HCEC 1CT (cell line): ENCODE measurements around the gene SLC16A7.
"Not testable (repeated sequence)": the region's sequence is repeated elsewhere in the genome, so short reads cannot be mapped to it uniquely, and the experiment has no call there.

Experiments
- DNase-seq: peaks from one replicate; pipeline ENCODE4 v3.0.0-alpha.2; 2017

Gene SLC16A7, protein sequence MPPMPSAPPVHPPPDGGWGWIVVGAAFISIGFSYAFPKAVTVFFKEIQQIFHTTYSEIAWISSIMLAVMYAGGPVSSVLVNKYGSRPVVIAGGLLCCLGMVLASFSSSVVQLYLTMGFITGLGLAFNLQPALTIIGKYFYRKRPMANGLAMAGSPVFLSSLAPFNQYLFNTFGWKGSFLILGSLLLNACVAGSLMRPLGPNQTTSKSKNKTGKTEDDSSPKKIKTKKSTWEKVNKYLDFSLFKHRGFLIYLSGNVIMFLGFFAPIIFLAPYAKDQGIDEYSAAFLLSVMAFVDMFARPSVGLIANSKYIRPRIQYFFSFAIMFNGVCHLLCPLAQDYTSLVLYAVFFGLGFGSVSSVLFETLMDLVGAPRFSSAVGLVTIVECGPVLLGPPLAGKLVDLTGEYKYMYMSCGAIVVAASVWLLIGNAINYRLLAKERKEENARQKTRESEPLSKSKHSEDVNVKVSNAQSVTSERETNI

DNA sequence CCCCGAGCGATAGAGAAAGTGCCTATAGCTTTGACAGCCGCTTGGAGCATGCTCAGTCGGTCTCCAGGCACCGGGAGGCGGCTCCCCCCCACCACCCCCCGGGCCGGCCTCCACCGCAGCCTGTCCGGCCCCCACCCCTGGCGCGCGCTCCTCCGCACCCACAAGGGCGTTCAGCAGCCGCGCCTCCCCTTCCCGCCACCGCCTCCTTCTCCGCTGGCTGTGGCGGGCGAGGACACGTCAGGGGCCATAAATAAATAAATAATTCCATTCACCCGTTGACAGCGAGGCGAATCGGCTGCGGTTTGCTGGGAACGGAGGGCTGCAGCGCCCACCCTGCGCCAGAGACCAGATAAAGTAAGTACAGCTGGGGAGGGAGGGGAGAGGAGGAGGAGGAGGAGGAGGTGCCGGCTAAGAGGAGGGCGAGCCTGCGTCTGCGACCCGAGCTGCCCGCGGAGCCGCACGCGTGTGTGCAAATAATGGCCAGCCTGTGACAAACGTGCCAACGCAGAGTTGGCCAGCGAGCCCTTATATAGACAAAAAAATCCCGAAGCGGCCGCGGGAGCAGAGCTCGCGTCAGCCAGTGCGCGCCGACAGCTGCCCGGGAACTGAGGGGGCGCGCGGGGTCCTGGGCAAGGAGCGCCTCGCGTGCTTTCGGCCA lies at the start of gene SLC16A7:
Gene SLC16A7, plus strand, starts transcription at position 147 of the 658 bp plus-strand sequence. CDS start 108,773 bp downstream, outside the sequence.
- DNase-seq: peak; percentile 91

DNA sequence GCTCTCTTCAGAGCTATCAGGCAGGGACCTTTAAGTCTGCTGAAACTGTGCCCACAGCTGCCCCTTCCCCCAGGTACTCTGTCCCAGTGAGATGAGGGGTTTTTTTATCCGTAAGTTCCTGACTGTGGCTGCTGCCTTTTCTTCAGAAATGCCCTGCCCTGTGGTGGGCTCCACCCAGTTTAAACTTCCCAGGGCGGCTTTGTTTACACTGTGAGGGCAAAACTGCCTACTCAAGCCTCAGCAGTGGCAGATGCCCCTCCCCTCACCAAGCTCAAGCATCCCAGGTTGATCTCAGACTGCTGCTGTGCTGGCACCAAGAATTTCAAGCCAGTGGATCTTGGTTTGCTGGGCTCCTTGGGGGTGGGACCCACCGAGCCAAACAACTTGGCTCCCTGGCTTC lies 46.9 kb upstream of the SLC16A7 start:
- DNase-seq: no peak

DNA sequence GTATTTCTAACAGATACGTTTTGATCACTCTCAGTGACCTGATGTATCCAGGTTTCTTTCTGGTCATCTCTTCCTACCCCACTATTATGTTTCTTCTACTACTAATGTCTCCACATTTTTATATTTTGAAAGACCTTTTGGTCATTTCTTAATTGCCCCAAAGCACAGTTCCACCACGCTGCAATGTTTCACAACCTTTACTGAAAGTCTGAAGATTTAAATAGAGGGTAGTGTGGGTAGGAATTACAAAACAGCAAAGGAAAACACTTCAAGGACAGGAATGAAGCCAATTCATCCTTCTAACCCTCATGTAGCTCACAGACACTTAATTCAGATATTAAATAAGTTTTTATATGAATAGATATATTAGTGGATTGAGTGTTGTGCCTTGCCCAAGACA lies 36.1 kb upstream of the SLC16A7 start:
- no peak for DNase-seq

DNA sequence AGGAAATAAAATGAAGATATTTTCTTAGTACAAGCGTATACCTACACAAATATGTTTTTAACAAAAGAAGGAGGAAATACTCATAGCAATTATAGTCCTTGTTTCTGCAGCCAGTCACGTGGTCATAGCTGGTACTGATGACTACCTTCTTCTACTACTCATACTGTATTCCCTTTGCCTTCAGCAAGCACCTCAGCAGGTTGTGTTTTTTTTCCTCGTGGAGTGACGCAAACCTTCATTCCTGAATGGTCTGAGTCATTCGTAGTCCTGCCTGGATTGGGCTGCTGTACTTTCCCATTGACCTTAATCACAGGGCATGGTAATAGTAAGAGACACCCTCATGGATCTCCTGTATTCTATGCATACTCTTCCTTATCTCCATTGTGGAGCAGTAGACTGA lies 25.7 kb upstream of the SLC16A7 start:
- peak; percentile 20 for DNase-seq

DNA sequence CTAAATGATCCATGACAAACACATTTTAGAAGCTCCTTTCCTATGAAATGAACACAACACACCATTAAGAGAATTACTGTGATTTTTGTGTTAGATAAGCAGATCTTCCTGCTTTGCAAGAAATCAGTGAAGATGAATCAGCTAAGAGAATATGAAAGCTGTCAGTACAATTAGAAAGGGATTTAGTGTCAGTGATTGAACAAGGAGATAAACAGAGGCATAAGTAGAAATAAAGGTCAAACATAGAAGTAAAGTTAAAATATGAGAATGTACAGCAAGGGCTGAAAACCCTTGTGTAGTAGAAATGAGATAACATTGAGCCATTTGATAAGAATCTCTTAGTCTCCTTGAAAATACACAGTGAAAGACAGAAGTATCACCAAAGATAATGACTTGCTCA lies 21.4 kb upstream of the SLC16A7 start:
- DNase-seq: no peak

DNA sequence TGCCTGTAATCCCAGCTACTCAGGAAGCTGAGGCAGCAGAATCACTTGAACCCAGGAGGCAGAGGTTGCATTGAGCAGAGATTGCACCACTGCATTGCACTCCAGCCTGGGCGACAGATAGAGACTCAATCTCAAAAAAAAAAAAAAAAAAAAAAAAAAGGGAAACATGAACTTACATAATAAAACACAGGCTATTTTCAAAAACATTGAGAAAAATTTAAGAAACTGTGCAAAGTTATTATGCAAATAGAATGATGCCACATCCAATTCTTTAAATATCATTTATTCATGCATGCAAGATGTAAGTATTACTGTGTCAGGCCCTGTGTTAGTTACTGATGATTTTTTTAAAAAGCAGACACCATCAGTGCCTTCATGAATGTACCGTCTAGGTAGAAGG lies 20.0 kb upstream of the SLC16A7 start:
- DNase-seq: no peak

DNA sequence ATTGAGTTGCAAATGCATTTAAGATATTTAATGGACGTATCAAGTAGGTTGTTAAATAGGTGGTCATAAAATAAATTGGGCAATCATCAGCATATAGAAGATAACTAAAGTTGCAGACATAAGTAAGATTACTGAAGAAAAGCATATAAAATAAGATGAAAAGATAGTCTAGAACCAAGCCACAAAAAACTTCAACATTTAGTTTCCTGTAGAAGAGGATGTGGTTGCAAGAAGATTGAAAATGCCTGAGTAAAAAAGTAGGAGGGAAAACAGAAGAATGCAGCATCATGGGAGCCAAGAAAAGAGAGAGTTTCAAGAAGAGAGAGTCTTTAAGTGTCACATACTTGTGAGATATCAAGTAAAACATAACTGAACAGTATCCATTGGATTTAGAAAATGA lies 17.6 kb upstream of the SLC16A7 start:
- DNase-seq: no peak

DNA sequence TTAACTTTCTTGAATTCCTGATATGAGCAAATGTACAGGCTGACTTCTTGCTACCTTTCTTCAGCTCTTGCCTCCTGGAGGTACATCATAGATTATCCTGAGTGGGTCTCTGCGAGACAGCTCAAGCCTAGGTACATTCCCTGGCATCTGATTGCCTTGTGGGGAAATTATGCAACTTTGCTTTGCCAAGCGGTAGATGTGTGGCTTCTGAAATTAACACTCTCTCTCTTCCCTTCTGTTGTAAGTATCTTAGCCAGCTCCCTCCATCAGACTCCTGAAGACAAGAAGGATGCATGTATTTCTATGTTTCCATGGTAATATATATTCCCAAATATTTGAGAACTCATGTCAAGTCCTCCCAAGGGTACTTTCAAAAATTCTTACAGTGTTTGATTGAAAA lies 16.2 kb upstream of the SLC16A7 start:
- DNase-seq: no peak

DNA sequence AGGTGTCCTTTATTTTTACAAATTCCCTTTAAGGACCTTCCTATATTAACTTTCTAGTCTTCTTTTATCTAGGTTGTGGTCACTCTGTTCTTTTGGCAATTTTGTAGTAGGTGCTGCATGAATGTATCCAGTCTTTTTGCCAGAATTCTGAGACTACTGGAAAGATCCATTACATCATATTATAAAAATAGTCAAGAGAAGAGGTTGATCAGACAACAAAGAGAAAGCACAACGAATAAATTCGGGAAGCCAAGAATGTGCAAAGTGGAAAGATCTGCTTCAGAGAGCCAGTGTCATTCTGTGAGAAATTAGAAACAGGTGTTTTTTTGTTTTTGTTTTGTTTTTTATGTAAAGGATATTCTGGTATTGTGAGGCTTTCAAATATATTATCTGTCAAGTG lies 15.8 kb upstream of the SLC16A7 start:
- no peak for DNase-seq

DNA sequence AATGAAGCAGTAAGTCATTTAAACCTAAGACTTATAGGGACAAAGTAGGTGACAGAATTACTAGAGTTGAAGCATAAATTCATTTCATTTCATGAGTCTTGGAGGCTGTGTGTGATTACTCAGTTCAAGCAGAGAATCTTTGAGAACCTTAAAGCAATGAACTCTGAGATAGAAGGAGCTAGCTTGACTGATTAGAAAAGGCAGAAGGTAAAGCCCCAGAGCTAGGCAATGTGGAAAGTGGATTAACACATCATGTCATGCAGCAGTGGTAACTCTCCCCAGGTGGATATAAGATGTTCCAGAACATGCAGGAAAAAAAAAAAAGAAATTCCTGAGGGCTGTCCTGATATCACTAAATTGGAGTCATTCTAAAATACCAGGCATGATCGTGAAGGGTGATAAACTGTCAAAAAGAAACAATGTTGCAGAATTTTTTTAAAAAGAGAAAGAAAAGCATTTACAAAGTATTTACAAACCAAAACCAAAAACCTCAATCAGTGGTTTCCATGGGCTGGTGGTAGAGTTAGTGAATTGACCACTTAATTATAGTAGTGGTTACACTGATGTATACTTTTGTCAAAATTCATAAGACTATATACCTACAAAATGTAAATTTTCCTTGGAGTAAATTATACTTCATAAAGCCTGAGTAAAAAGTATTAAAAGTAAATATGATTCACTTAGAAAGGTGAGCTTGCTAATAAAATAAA lies 12.7 kb upstream of the SLC16A7 start:
- no peak for DNase-seq

DNA sequence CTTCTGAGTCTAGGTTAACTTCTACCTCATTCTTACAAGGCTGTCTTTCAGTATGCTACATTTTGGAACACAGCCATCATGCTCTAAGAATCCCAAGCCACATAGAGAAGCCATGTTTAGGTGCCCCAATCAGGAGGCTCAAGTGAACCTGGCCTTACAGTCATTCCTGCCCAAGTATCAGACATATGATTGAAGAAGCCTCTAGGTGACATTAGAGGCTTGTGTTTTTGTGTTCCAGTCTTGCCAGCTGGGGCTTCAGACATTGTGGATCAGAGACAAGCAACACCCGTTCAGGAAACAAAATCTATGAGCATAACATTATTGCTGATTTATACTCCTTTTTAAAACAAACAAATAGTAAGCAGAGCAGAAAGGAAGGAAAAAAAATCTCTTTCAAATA lies 8.1 kb upstream of the SLC16A7 start:
- DNase-seq: no peak

DNA sequence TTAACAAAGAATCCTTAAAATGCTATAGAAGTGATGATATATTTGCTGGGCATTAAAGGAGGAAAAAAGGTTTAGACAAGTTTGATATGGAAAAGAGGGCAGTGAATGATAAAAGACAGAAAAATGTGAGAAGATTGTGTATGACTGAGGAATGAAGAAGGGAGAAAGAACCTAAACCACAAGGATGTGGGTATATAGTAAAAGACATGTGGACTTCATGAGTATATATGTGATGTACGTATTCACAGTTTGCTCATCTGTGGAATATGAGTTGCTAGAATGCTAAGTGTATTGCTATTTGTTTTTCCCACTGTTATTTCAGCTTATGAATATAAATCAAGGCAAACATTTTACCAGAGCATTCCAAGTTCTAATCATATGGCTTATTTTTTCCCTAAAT lies 2.1 kb upstream of the SLC16A7 start:
- no peak for DNase-seq

DNA sequence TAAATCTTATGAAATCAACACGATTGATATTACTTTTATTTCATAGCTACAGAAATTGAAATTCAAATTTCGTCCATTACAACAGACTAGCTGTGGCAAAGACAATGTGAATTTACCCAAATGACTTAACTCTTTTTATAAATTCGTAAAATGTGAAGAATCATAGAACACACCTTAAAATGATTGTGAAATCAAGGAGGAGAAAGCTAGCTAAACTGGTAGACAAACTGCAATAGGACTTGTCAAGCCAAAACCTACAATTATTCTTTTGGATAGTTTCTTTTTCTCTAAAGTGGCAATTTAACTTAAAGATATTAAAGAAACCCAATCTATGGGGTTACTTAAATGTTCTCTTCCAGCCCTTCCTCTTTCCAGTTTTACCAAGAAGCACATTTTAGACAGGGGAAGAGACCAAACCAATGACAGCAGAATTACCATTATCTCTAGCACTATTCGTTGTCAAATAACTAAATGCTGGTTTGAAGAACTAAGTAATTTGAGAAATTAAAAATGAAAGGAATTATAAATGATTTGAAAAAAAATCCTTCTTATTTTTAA lies 807 bp upstream of the SLC16A7 start:
- DNase-seq: no peak

DNA sequence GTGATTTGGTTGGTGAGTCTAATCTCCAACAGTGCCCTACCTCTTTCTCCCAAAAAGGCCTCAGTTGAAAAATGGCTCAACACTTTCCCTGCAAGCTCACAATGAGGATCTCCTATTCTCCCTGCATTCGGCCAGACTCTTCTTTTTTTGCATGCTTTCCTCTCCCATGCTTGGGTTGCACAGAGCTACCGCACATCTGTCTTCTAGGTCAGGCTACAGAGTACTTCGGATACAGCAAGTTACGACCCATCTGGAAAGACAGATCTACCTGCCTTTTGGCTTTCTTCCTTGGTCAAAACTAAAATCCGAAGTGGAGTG lies 305 bp upstream of the SLC16A7 start:
- DNase-seq: no peak

DNA sequence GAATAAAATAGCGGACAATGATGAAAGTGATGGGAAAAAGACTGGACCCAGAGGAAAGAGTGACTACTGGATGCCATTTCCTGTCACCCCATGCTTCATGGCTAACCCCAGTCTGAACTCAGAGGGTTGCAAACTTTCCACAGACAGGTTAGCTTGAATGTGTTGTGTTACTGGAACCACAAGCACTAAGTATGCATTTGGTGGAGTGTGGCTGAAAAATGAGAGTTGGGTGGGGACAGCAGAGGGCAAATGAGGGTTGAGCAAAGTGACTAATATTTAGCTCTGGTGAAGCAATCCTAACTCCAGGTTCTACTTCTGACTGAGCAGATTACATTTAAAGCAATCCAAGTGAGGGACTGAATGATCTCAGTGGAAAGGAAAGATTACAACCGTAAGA lies 1.6 kb downstream of the SLC16A7 start:
- DNase-seq: peak; percentile 97

DNA sequence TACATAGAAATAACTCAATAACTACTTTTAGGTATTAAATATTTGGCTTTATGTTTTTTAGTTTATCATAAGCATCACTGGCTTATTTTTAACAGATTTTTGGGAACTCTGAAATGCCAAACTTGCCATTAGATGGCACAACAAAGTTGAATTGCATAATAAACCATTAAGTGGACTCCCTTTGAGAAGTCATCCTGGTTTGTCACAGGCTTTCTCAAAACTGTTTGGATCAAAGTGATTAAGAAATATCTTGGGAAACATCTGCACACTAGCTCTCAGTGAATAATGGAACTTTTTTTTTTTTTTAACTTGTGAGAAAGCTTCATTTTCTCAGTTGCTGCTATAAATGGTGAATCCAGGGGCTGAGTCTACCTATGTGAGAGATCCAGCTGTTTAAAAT lies 4.3 kb downstream of the SLC16A7 start:
- peak; percentile 62 for DNase-seq

DNA sequence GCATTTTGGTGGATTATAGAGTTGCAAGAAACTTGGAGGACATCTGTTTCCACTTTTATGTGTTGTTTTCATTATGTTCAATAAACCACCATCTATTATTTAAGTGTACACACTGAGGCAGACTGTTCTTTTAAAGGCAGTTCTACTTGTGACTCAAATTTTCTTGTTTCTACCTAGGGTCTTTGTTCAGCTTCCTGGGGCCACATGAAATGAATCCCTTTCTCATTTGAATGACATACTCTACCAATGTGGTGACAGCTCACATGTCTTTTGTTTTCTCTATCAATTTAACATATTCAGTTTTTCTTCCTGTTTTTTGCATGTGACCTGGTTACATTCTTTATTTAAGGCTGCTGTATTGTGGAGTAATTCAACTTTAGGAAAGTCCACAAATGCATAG lies 7.9 kb downstream of the SLC16A7 start:
- no peak for DNase-seq

DNA sequence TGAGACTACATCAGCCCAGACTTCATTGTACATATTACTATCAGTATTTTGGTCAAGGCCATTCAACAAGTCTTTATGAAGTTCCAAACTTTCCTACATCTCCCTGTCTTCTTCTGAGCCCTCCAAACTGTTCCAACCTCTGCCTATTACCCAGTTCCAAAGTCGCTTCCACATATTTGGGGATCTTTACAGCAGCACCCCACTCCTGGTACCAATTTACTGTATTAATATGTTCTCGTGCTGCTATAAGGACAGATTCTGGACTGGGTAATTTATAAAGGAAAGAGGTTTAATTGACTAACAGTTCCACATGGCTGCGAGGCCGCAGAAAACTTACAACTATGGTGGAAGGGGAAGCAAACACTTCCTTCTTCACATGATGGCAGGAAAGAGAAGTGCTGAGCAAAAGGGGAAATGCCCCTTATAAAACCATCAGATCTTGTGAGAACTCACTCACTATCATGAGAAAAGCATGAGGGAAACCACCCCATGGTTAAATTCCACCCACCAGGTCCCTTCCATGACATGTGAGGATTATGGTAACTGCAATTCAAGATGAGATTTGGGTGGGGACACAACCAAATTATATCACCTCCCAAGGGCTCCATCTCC lies 17.1 kb downstream of the SLC16A7 start:
- DNase-seq: not testable (repeated sequence)

DNA sequence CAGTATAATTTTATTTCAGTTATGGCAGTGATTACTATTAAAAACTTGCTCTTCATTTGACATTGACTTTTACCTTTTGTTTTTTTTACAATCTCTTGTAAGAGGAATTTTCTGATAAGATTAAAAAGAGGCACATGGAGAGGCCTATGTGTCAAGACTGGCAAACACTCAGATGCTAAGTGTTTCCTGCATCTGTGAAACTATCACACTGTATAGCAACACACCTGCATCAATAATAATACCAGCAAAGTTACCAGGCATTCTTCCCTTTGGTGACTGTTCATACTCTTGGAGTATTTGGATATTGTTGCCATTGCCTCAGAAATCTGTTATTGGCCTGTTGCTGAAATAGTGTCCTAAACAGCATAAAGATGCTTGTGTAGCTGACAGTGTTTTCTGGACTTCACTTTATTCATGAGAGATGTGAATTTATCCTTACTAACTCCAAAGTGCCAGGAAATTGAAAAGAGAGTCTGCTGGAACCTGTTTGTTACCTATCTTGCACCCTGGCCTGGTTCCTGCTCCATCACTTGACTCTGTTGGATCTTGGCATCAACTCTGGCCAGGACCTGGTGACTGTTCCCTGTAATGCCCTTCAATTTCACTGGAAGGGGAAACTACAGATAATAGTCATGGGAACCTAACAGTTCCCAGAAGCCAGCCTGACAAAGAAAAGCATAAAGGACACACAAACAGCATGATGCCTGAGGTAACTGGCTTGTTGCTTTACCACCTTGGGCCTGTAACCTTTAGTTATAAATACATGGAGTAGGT lies 19.8 kb downstream of the SLC16A7 start:
- no peak for DNase-seq

DNA sequence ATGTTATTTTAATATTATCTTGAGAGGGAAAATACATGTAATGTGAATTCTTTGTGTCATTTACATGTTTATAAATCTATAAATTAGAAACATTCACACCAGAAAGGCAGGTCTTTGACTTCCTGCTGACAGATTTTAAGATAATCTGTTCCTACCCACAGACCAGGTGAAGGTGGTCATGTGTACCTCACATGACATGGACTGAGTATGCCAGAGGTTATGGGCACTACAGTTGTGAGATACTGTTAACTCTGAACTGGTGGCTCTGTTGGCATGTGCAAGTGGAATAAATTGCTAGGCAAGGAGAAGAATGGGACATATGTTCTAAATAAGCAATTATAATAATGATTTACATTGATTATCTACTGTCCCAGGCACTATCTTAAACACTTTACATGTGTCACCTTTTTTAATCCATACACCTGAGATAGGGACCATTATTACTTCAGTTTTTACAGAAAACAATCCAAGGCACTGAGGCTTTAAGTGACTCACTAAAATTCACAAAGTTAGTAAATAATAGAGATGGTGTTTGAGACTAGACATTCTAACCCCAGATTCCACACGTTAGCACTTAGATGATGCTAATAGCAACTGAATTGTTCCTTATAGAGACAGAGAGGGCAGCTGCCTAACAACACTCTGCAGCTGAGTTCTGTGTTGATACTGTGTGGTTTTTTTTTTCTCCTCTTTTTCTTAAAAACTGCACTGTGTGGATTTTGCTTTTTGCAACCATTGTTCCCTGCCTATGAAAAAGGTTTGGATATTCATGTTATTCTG lies 23.8 kb downstream of the SLC16A7 start:
- DNase-seq: no peak

DNA sequence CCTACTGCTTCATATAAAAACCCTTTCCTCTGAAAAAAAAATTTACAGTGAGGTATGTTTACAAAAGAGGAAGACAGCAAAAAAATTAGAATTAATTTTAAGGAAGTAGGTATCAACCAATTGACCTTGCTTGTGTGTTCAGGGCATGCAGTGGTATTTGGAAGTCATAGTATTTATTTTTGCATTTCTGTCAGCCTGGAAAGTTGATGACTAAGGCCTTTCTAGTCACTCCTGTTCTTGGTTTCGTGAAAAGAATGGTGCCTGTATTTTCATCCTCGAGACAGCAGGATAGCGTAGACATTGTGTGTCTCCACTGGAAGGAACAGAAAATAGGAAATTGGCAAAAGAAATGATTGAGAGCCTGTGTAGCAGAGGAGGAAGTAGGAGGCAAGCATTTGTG lies 24.5 kb downstream of the SLC16A7 start:
- DNase-seq: no peak
